ENCODE measurements around the gene NRF1. TPM values are rescaled to one million over a fixed set of nuclear protein-coding genes. Genes with fewer than 3 reads are reported as not detected.

Gene NRF1
- total RNA-seq, 2 donors from 2014 or later: 13.4 to 15.7 TPM

DNA sequence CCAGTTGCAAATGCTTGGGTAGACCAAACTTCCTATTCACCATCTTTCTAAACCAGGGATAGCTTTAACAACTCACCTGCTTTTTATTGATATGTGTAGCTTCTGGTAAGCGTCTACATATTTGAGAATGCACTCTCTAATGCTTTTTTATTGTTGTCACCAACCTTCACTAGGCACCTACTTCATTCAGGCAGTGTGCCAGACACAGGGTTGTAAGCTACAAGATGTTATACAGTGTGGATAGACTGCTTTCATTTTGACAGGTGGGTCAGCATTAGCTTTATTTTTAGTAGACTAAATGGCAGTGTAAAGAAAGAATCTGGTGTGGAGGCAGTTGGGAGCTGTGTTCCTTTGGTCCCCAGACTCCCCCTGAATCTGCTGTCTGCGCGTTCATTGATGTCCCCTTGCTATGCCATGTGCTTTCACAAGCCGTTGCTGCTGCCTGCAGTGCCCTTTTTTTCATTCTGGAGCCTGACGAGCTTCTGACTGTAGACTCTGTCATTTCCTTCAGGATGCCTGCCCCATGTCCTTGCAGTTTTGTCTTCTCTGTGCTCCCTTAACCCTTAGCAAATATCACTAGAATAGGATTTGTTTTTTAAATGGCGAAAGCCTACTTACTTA, 32.1 kb downstream of the NRF1 start:
- H3K27me3 ChIP-seq: no peaks in the 10 kb centered on the region
- H3K27ac ChIP-seq: no peak overlapping the region
- H3K36me3 ChIP-seq: no peaks in the 10 kb centered on the region
- H3K9me3 ChIP-seq: no peaks in the 10 kb centered on the region
- intact Hi-C loops (cut with DNase I): no loop called here
- H3K9ac ChIP-seq (ENCODE audit: low read depth in 2 of 2, low read length in 2 of 2): no peak overlapping the region
- no peaks in the 10 kb centered on the region for H3K4me1 ChIP-seq
- no peak for DNase-seq
- no peak overlapping the region for H3K4me3 ChIP-seq
- TF ChIP-seq, protein P1, sequence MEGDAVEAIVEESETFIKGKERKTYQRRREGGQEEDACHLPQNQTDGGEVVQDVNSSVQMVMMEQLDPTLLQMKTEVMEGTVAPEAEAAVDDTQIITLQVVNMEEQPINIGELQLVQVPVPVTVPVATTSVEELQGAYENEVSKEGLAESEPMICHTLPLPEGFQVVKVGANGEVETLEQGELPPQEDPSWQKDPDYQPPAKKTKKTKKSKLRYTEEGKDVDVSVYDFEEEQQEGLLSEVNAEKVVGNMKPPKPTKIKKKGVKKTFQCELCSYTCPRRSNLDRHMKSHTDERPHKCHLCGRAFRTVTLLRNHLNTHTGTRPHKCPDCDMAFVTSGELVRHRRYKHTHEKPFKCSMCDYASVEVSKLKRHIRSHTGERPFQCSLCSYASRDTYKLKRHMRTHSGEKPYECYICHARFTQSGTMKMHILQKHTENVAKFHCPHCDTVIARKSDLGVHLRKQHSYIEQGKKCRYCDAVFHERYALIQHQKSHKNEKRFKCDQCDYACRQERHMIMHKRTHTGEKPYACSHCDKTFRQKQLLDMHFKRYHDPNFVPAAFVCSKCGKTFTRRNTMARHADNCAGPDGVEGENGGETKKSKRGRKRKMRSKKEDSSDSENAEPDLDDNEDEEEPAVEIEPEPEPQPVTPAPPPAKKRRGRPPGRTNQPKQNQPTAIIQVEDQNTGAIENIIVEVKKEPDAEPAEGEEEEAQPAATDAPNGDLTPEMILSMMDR (IDR thresholded peaks at IDR 0.05): no peak

- no peak for DNase-seq
- TF ChIP-seq, protein P1 (IDR thresholded peaks at IDR 0.05): peak; percentile 17
- no peaks in the 10 kb centered on the region for H3K4me1 ChIP-seq
Observed at GRCh38 chr7:129644634-129645230, 33.2 kb downstream of the NRF1 start.

GRCh38 chr7:129646369-129647021, 35.0 kb downstream of the NRF1 start:
- intact Hi-C loops (cut with DNase I): no loop called here
- H3K27ac ChIP-seq: no peak overlapping the region

More at GRCh38 chr7:129644634-129645230, 33.2 kb downstream of the NRF1 start:
- Histone ChIP-seq H3K27ac (no peak overlapping the region), H3K36me3 (no peaks in the 10 kb centered on the region), H3K9me3 (no peaks in the 10 kb centered on the region), H3K27me3 (no peaks in the 10 kb centered on the region), H3K9ac (ENCODE audit: low read depth in 2 of 2, low read length in 2 of 2) (no peak overlapping the region), H3K4me3 (no peak overlapping the region)
- intact Hi-C loops (cut with DNase I): no loop called here

DNA sequence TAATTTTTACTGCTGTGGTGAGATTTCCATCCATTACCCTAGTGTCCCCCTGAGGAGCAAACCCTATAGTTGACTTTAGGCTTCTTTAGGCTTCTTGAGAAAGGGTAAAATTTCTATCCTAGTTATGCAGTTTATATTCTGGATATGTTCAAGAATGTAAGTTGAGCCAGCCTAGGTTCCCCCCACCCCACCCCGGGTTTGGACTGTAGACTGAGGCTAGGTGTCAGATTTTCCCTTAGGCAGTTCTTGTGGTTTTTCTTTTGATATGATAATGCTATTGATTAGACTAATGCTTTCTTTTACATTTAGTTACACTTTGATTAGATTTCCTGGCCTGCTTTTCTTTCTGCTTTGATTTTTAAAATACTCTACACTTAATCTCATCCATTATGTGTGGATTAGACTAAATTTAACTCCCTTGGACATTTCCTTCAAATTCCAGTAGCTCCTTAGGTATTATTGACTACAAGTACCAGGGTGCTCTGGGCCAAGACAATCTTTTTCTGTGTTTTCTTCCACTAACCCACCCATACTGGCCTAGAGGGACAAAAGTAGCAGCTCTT, 37.7 kb downstream of the NRF1 start:
- Histone ChIP-seq H3K36me3 (no peaks in the 10 kb centered on the region), H3K4me3 (no peak overlapping the region), H3K9me3 (no peaks in the 10 kb centered on the region), H3K27ac (no peak overlapping the region), H3K9ac (ENCODE audit: low read depth in 2 of 2, low read length in 2 of 2) (no peak overlapping the region), H3K27me3 (no peaks in the 10 kb centered on the region), H3K4me1 (no peaks in the 10 kb centered on the region)
- intact Hi-C loops (cut with DNase I): no loop called here
- TF ChIP-seq, protein P1 (IDR thresholded peaks at IDR 0.05): no peak
- DNase-seq: no peak

More at GRCh38 chr7:129646369-129647021, 35.0 kb downstream of the NRF1 start:
- Histone ChIP-seq H3K4me1 (no peaks in the 10 kb centered on the region), H3K9ac (ENCODE audit: low read depth in 2 of 2, low read length in 2 of 2) (no peak overlapping the region), H3K4me3 (no peak overlapping the region), H3K9me3 (no peaks in the 10 kb centered on the region), H3K27me3 (no peaks in the 10 kb centered on the region), H3K36me3 (no peaks in the 10 kb centered on the region)
- DNase-seq: no peak
- TF ChIP-seq, protein P1 (IDR thresholded peaks at IDR 0.05): no peak

DNA sequence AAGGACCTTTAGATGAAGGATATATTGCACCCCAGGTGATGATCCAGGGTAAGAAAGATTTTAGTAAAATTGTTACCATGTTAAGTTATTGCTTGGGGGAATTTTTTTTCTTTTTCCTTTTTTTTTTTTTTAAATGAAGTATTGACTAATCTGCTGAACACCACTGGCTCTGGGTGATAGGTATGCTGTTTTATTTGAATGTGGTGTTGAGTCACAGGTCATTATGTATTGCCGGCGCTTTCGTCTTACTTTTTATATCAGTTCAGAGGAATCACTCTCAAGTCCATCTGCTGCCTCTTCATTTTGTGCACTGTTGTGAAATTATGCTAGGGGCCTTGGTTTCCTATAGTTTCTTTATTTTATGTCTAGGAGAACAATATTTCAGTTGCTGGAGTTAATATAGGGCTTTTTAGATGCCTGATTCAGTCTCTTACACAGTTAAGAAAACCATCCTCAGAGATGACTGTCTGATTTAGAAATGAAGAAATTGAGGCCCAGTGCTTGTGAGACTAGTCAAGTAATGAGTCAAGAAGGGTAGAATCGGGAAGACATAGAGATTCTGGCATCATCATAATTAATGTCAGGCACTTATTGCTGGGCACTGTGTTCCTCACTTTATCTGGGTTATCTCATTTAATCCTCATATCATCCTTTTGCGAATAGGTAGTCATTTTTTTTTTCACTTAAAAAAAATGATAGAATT, 38.7 kb downstream of the NRF1 start:
- no peak overlapping the region for H3K27ac ChIP-seq
- no peak overlapping the region for H3K9ac ChIP-seq (ENCODE audit: low read depth in 2 of 2, low read length in 2 of 2)
- no peaks in the 10 kb centered on the region for H3K27me3 ChIP-seq
- no peaks in the 10 kb centered on the region for H3K4me1 ChIP-seq
- DNase-seq: no peak
- H3K36me3 ChIP-seq: no peaks in the 10 kb centered on the region
- TF ChIP-seq, protein P1 (IDR thresholded peaks at IDR 0.05): no peak
- H3K4me3 ChIP-seq: no peak overlapping the region
- intact Hi-C loops (cut with DNase I): no loop called here
- no peaks in the 10 kb centered on the region for H3K9me3 ChIP-seq

All from colonic mucosa (tissue), 4 donors.